PC-3 (cell line): ENCODE results near the gene QRFPR.

Experiments used
- CTCF ChIP-seq: fragments of 300-600 bp; sonication (generic); conservative IDR thresholded peaks from 2 replicates; pipeline ENCODE4 v1.5.1; 2017; ENCODE audit warnings: antibody characterized with exemption, low read depth, mild to moderate bottlenecking, low read length
- EZH2 ChIP-seq: fragments of 300-600 bp; sonication (generic); IDR thresholded peaks from one replicate; pipeline ENCODE4 v1.6.1; 2017; ENCODE audit warnings: antibody characterized with exemption, mild to moderate bottlenecking, low read length; ENCODE audit not compliant: unreplicated experiment
- EZH2phosphoT487 ChIP-seq: fragments of 300-600 bp; sonication (generic); IDR thresholded peaks from 2 replicates; pipeline ENCODE4 v1.6.1; 2018; ENCODE audit warnings: mild to moderate bottlenecking, antibody characterized with exemption, low read length, borderline replicate concordance

DNA sequence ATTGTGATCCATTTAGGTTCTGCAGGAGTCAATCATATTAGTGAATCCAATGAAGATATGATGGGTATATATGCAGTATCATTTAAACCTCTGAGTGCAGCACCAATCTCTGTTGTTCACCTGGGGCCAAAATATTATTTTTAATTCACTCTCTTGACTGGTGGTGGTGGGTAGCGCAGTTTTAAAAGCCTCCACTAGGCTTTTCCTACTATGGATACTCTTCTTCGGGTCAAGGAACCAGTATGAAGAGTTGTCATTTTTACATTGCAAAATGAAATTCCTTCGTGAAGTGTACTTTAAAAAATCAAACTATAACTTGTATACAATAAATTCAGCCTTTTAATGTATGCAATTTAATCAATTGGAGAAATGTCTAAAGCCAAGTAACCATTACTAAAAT, 56.5 kb downstream of the QRFPR start:
- TF ChIP-seq CTCF (no peak), EZH2 (no peak), EZH2phosphoT487 (no peak)
